Measurements from ENCODE around the gene CENPL.
"Not testable (repeated sequence)": the region's sequence is repeated elsewhere in the genome, so short reads cannot be mapped to it uniquely, and the experiment has no call there.

The CENPL gene

GRCh38 chr1:173856014-173856413, 31.3 kb upstream of the CENPL start:
- Histone ChIP-seq H3K36me3 (ENCODE audit: insufficient read depth, low read length) (peaks cover 19% of the 10 kb centered on the region), H3K79me2 (ENCODE audit: control insufficient read depth, insufficient read depth, low read length, unreplicated experiment) (no peaks in the 10 kb centered on the region), H2AFZ (ENCODE audit: low read length, unreplicated experiment) (no peak overlapping the region), H3K4me1 (ENCODE audit: control insufficient read depth, insufficient read depth, low read length, unreplicated experiment) (peaks cover 10% of the 10 kb centered on the region), H3K4me3 (ENCODE audit: low read depth, low read length) (no peak overlapping the region), H3K27me3 (ENCODE audit: insufficient read depth, low read length) (no peaks in the 10 kb centered on the region), H3K27ac (ENCODE audit: low read depth, low read length) (no peak overlapping the region)

GRCh38 chr1:173853074-173853473, 28.4 kb upstream of the CENPL start:
- Histone ChIP-seq H3K27ac (ENCODE audit: low read depth, low read length) (peak overlapping the region; percentile 30; the same call in 1 of the 2 replicates), H3K36me3 (ENCODE audit: insufficient read depth, low read length) (peaks cover 14% of the 10 kb centered on the region; the same call in 1 of the 2 replicates)

GRCh38 chr1:173852105-173852504, 27.4 kb upstream of the CENPL start:
- Histone ChIP-seq H3K27ac (ENCODE audit: low read depth, low read length) (no peak overlapping the region), H3K79me2 (ENCODE audit: control insufficient read depth, insufficient read depth, low read length, unreplicated experiment) (no peaks in the 10 kb centered on the region), H3K36me3 (ENCODE audit: insufficient read depth, low read length) (peaks cover 9% of the 10 kb centered on the region; the same call in 1 of the 2 replicates), H3K27me3 (ENCODE audit: insufficient read depth, low read length) (no peaks in the 10 kb centered on the region), H3K4me3 (ENCODE audit: low read depth, low read length) (no peak overlapping the region), H3K4me1 (ENCODE audit: control insufficient read depth, insufficient read depth, low read length, unreplicated experiment) (peaks cover 10% of the 10 kb centered on the region), H2AFZ (ENCODE audit: low read length, unreplicated experiment) (no peak overlapping the region)

More at GRCh38 chr1:173853074-173853473, 28.4 kb upstream of the CENPL start:
- Histone ChIP-seq H3K79me2 (ENCODE audit: control insufficient read depth, insufficient read depth, low read length, unreplicated experiment) (no peaks in the 10 kb centered on the region), H3K4me3 (ENCODE audit: low read depth, low read length) (no peak overlapping the region), H3K27me3 (ENCODE audit: insufficient read depth, low read length) (no peaks in the 10 kb centered on the region), H3K4me1 (ENCODE audit: control insufficient read depth, insufficient read depth, low read length, unreplicated experiment) (peaks cover 10% of the 10 kb centered on the region), H2AFZ (ENCODE audit: low read length, unreplicated experiment) (no peak overlapping the region)

GRCh38 chr1:173832748-173833147, 8.1 kb upstream of the CENPL start:
- Histone ChIP-seq H3K4me3 (ENCODE audit: low read depth, low read length) (no peak overlapping the region), H3K27me3 (ENCODE audit: insufficient read depth, low read length) (no peaks in the 10 kb centered on the region), H3K79me2 (ENCODE audit: control insufficient read depth, insufficient read depth, low read length, unreplicated experiment) (no peaks in the 10 kb centered on the region), H3K27ac (ENCODE audit: low read depth, low read length) (no peak overlapping the region), H3K36me3 (ENCODE audit: insufficient read depth, low read length) (peaks cover 14% of the 10 kb centered on the region), H2AFZ (ENCODE audit: low read length, unreplicated experiment) (no peak overlapping the region), H3K4me1 (ENCODE audit: control insufficient read depth, insufficient read depth, low read length, unreplicated experiment) (peaks cover 8% of the 10 kb centered on the region)

- H3K79me2 ChIP-seq (ENCODE audit: control insufficient read depth, insufficient read depth, low read length, unreplicated experiment) = peaks cover 24% of the 10 kb centered on the region
- peaks cover 7% of the 10 kb centered on the region for H3K36me3 ChIP-seq (ENCODE audit: insufficient read depth, low read length)
- H3K4me1 ChIP-seq (ENCODE audit: control insufficient read depth, insufficient read depth, low read length, unreplicated experiment) = peaks cover 30% of the 10 kb centered on the region
- no peak overlapping the region for H2AFZ ChIP-seq (ENCODE audit: low read length, unreplicated experiment)
- no peaks in the 10 kb centered on the region for H3K27me3 ChIP-seq (ENCODE audit: insufficient read depth, low read length)
- no peak overlapping the region for H3K27ac ChIP-seq (ENCODE audit: low read depth, low read length)
- H3K4me3 ChIP-seq (ENCODE audit: low read depth, low read length) = 0 out of 2 replicates have a peak overlapping the region, but pooled peaks have one; percentile 12
Measured at GRCh38 chr1:173827611-173828010, 2.9 kb upstream of the CENPL start.

GRCh38 chr1:173823781-173824314, 835 bp downstream of the CENPL start:
- Histone ChIP-seq H3K4me1 (ENCODE audit: control insufficient read depth, insufficient read depth, low read length, unreplicated experiment) (peaks cover 40% of the 10 kb centered on the region), H3K36me3 (ENCODE audit: insufficient read depth, low read length) (peaks cover 3% of the 10 kb centered on the region), H2AFZ (ENCODE audit: low read length, unreplicated experiment) (peak overlapping the region; percentile 66), H3K79me2 (ENCODE audit: control insufficient read depth, insufficient read depth, low read length, unreplicated experiment) (peaks cover 60% of the 10 kb centered on the region), H3K27ac (ENCODE audit: low read depth, low read length) (peak overlapping the region; percentile 97), H3K4me3 (ENCODE audit: low read depth, low read length) (peak overlapping the region; percentile 92), H3K27me3 (ENCODE audit: insufficient read depth, low read length) (no peaks in the 10 kb centered on the region)

GRCh38 chr1:173821680-173822079, 3.0 kb downstream of the CENPL start:
- no peak overlapping the region for H2AFZ ChIP-seq (ENCODE audit: low read length, unreplicated experiment)
- no peaks in the 10 kb centered on the region for H3K27me3 ChIP-seq (ENCODE audit: insufficient read depth, low read length)
- H3K4me3 ChIP-seq (ENCODE audit: low read depth, low read length) = peak overlapping the region; percentile 92
- H3K27ac ChIP-seq (ENCODE audit: low read depth, low read length) = no peak overlapping the region
- H3K4me1 ChIP-seq (ENCODE audit: control insufficient read depth, insufficient read depth, low read length, unreplicated experiment) = peaks cover 21% of the 10 kb centered on the region
- peaks cover 66% of the 10 kb centered on the region for H3K79me2 ChIP-seq (ENCODE audit: control insufficient read depth, insufficient read depth, low read length, unreplicated experiment)
- peaks cover 10% of the 10 kb centered on the region for H3K36me3 ChIP-seq (ENCODE audit: insufficient read depth, low read length)

- H3K79me2 ChIP-seq (ENCODE audit: control insufficient read depth, insufficient read depth, low read length, unreplicated experiment) = peaks cover 72% of the 10 kb centered on the region
- H3K36me3 ChIP-seq (ENCODE audit: insufficient read depth, low read length) = peaks cover 10% of the 10 kb centered on the region
- no peak overlapping the region for H3K27ac ChIP-seq (ENCODE audit: low read depth, low read length)
- H3K27me3 ChIP-seq (ENCODE audit: insufficient read depth, low read length) = no peaks in the 10 kb centered on the region
- H3K4me1 ChIP-seq (ENCODE audit: control insufficient read depth, insufficient read depth, low read length, unreplicated experiment) = peaks cover 15% of the 10 kb centered on the region
- no peak overlapping the region for H2AFZ ChIP-seq (ENCODE audit: low read length, unreplicated experiment)
- H3K4me3 ChIP-seq (ENCODE audit: low read depth, low read length) = no peak overlapping the region
Measured at GRCh38 chr1:173818459-173818858, 6.2 kb downstream of the CENPL start.

- not testable (repeated sequence) for H2AFZ ChIP-seq (ENCODE audit: low read length, unreplicated experiment); H3K36me3 ChIP-seq (ENCODE audit: insufficient read depth, low read length); H3K4me3 ChIP-seq (ENCODE audit: low read depth, low read length); H3K27me3 ChIP-seq (ENCODE audit: insufficient read depth, low read length); H3K4me1 ChIP-seq (ENCODE audit: control insufficient read depth, insufficient read depth, low read length, unreplicated experiment); H3K27ac ChIP-seq (ENCODE audit: low read depth, low read length)
- H3K79me2 ChIP-seq (ENCODE audit: control insufficient read depth, insufficient read depth, low read length, unreplicated experiment) = peaks cover 46% of the 10 kb centered on the region
Measured at GRCh38 chr1:173813654-173814053, 11.0 kb downstream of the CENPL start.

GRCh38 chr1:173802961-173803360, 21.7 kb downstream of the CENPL start:
- H3K79me2 ChIP-seq (ENCODE audit: control insufficient read depth, insufficient read depth, low read length, unreplicated experiment) = no peaks in the 10 kb centered on the region
- H2AFZ ChIP-seq (ENCODE audit: low read length, unreplicated experiment) = no peak overlapping the region
- no peak overlapping the region for H3K4me3 ChIP-seq (ENCODE audit: low read depth, low read length)
- peaks cover 10% of the 10 kb centered on the region for H3K4me1 ChIP-seq (ENCODE audit: control insufficient read depth, insufficient read depth, low read length, unreplicated experiment)
- peaks cover 33% of the 10 kb centered on the region for H3K36me3 ChIP-seq (ENCODE audit: insufficient read depth, low read length)
- no peak overlapping the region for H3K27ac ChIP-seq (ENCODE audit: low read depth, low read length)
- H3K27me3 ChIP-seq (ENCODE audit: insufficient read depth, low read length) = no peaks in the 10 kb centered on the region

- Histone ChIP-seq H3K36me3 (ENCODE audit: insufficient read depth, low read length) (peaks cover 41% of the 10 kb centered on the region), H3K4me1 (ENCODE audit: control insufficient read depth, insufficient read depth, low read length, unreplicated experiment) (peaks cover 10% of the 10 kb centered on the region)
- H3K27ac ChIP-seq (ENCODE audit: low read depth, low read length); H2AFZ ChIP-seq (ENCODE audit: low read length, unreplicated experiment); H3K79me2 ChIP-seq (ENCODE audit: control insufficient read depth, insufficient read depth, low read length, unreplicated experiment); H3K27me3 ChIP-seq (ENCODE audit: insufficient read depth, low read length); H3K4me3 ChIP-seq (ENCODE audit: low read depth, low read length): not testable (repeated sequence)
Measured at GRCh38 chr1:173799995-173800394, 24.7 kb downstream of the CENPL start.
